H1 (cell line): ENCODE results near the gene NUP205. TPM values are rescaled to one million over a fixed set of nuclear protein-coding genes. Genes with fewer than 3 reads are reported as not detected.

Experiments
- CTCF ChIA-PET: fragments of 300-600 bp; sonication (Branson Sonifier 250); formaldehyde crosslinking; loops from one replicate; lab custom pipeline; 2021; ENCODE audit not compliant: partially characterized antibody; lab: Charles Lee
- POLR2A ChIA-PET: fragments of 300-600 bp; sonication (Branson Sonifier 250); formaldehyde crosslinking; loops from one replicate; lab custom pipeline; 2021; ENCODE audit warnings: inconsistent platforms; ENCODE audit not compliant: partially characterized antibody; lab: Charles Lee
- DNase-seq, 2 experiments: peaks; one replicate each; pipeline versions ENCODE4 v3.0.0 to v3.0.0-alpha.2; 2010 to 2022; ENCODE audit warnings: low spot score in 2 of 2, low read depth in 1 of 2, mixed read lengths in 1 of 2
- FAIRE-seq: peaks from 2 replicates; lab custom pipeline; 2011; peaks lifted over from hg19 to GRCh38; lab: Jason Lieb, UNC
- H2AFZ ChIP-seq: 2 replicates; pipeline ENCODE4 v1.8.1; 2012; ENCODE audit warnings: low read length, inconsistent platforms
- H2AK5ac ChIP-seq: 2 replicates; pipeline ENCODE4 v1.6.1; 2013; ENCODE audit warnings: low read depth, low read length
- H2BK120ac ChIP-seq: replicated peaks from 2 replicates; pipeline ENCODE3; 2013; ENCODE audit warnings: low read depth, low read length, inconsistent platforms
- H2BK12ac ChIP-seq: 2 replicates; pipeline ENCODE4 v1.6.1; 2013; ENCODE audit warnings: low read depth, low read length
- H2BK15ac ChIP-seq: 2 replicates; pipeline ENCODE4 v1.6.1; 2013; ENCODE audit warnings: low read length
- H2BK20ac ChIP-seq: 2 replicates; pipeline ENCODE4 v1.6.1; 2013; ENCODE audit warnings: low read length
- H2BK5ac ChIP-seq: 2 replicates; pipeline ENCODE4 v1.6.1; 2013; ENCODE audit warnings: low read depth, low read length
- H3K14ac ChIP-seq: 2 replicates; pipeline ENCODE4 v1.6.1; 2013; ENCODE audit warnings: inconsistent platforms; ENCODE audit not compliant: insufficient read length
- H3K18ac ChIP-seq: 2 replicates; pipeline ENCODE4 v1.6.1; 2013; ENCODE audit warnings: low read length; ENCODE audit errors: extremely low read depth
- H3K23ac ChIP-seq: 2 replicates; pipeline ENCODE4 v1.6.1; 2013; ENCODE audit warnings: inconsistent platforms; ENCODE audit not compliant: insufficient read length
- H3K23me2 ChIP-seq: 2 replicates; pipeline ENCODE4 v1.6.1; 2013; ENCODE audit warnings: low read depth, low read length
- H3K27ac ChIP-seq: 2 replicates; pipeline ENCODE4 v1.6.1; 2011; ENCODE audit warnings: low read depth, low read length, inconsistent platforms
- H3K27me3 ChIP-seq, 4 experiments: replicated peaks in 1 of 4; 1 replicate in 1 of 4; 2 replicates in 3 of 4; pipeline versions ENCODE4 v1.6.1 to v1.8.1; 2011 to 2013; ENCODE audit warnings: low read length in 3 of 4, mild to moderate bottlenecking in 3 of 4, inconsistent platforms in 2 of 4, mixed read lengths in 2 of 4, moderate library complexity in 1 of 4; ENCODE audit not compliant: control insufficient read depth in 3 of 4, insufficient read depth in 3 of 4; ENCODE audit errors: extremely low read depth in 1 of 4
- H3K36me3 ChIP-seq, 4 experiments: 2 replicates each; pipeline versions ENCODE4 v1.6.1 to v1.8.1; 2011 to 2013; ENCODE audit warnings: mild to moderate bottlenecking in 4 of 4, low read length in 3 of 4, moderate library complexity in 2 of 4, control low read depth in 1 of 4, inconsistent platforms in 1 of 4; ENCODE audit not compliant: insufficient read depth in 4 of 4, control insufficient read depth in 2 of 4
- H3K4ac ChIP-seq: replicated peaks from 2 replicates; pipeline ENCODE3; 2013; ENCODE audit warnings: low read length, low read depth, mixed read lengths, inconsistent platforms; ENCODE audit not compliant: insufficient read length
- H3K4me1 ChIP-seq, 4 experiments: replicated peaks in 1 of 4; 1 replicate in 1 of 4; 2 replicates in 3 of 4; pipeline versions ENCODE4 v1.6.1 to v1.8.1; 2011 to 2013; ENCODE audit warnings: low read length in 3 of 4, inconsistent platforms in 2 of 4, mixed read lengths in 1 of 4; ENCODE audit not compliant: insufficient read depth in 4 of 4, control insufficient read depth in 3 of 4
- H3K4me2 ChIP-seq, 2 experiments: 2 replicates each; pipeline versions ENCODE4 v1.6.1 to v1.8.1; 2011 to 2013; ENCODE audit warnings: low read depth in 2 of 2, low read length in 2 of 2, control low read depth in 1 of 2, inconsistent platforms in 1 of 2, mild to moderate bottlenecking in 1 of 2; ENCODE audit not compliant: insufficient read depth in 1 of 2
- H3K4me3 ChIP-seq, 4 experiments: fragments of 200-600, 300-600 bp in 1 of 4; sonication (generic), shearing (Covaris generic), sonication (Bioruptor Twin) in 1 of 4; 2 replicates each; pipeline versions ENCODE4 v1.5.1 to v1.8.1; 2011 to 2016; ENCODE audit warnings: low read length in 4 of 4, low read depth in 3 of 4, control low read depth in 2 of 4, inconsistent platforms in 2 of 4, mild to moderate bottlenecking in 2 of 4, mixed read lengths in 1 of 4, moderate library complexity in 1 of 4; ENCODE audit not compliant: insufficient read depth in 2 of 4; ENCODE audit errors: extremely low read depth in 1 of 4
- H3K56ac ChIP-seq: replicated peaks from 2 replicates; pipeline ENCODE3; 2013; ENCODE audit warnings: low read depth, mild to moderate bottlenecking, mixed read lengths, low read length, inconsistent platforms; ENCODE audit not compliant: insufficient read length
- H3K79me1 ChIP-seq: 2 replicates; pipeline ENCODE4 v1.6.1; 2013; ENCODE audit warnings: low read depth, low read length, control low read depth
- H3K79me2 ChIP-seq, 2 experiments: 2 replicates each; pipeline versions ENCODE4 v1.6.1 to v1.8.1; 2012 to 2013; ENCODE audit warnings: low read length in 2 of 2, mild to moderate bottlenecking in 2 of 2, inconsistent platforms in 1 of 2; ENCODE audit not compliant: insufficient read depth in 2 of 2, control insufficient read depth in 1 of 2
- H3K9ac ChIP-seq, 4 experiments: replicated peaks in 1 of 4; 1 replicate in 1 of 4; 2 replicates in 3 of 4; pipeline versions ENCODE4 v1.6.1 to v1.8.1; 2011 to 2013; ENCODE audit warnings: low read depth in 3 of 4, low read length in 3 of 4, control low read depth in 2 of 4, mild to moderate bottlenecking in 2 of 4, moderate library complexity in 2 of 4, inconsistent platforms in 1 of 4; ENCODE audit errors: extremely low read depth in 1 of 4
- H3K9me3 ChIP-seq, 2 experiments: 2 replicates each; pipeline versions ENCODE4 v1.6.1 to v1.8.1; 2012 to 2013; ENCODE audit warnings: mild to moderate bottlenecking in 2 of 2, moderate library complexity in 2 of 2, control low read depth in 1 of 2, inconsistent platforms in 1 of 2, low read depth in 1 of 2, low read length in 1 of 2, mixed read lengths in 1 of 2; ENCODE audit not compliant: insufficient read depth in 2 of 2
- H4K20me1 ChIP-seq, 2 experiments: replicated peaks in 1 of 2; 2 replicates each; pipeline versions ENCODE3 to v1.8.1; 2011 to 2013; ENCODE audit warnings: inconsistent platforms in 2 of 2, low read length in 2 of 2, mild to moderate bottlenecking in 1 of 2; ENCODE audit not compliant: insufficient read depth in 2 of 2, control insufficient read depth in 1 of 2
- H4K5ac ChIP-seq: 2 replicates; pipeline ENCODE4 v1.6.1; 2013; ENCODE audit warnings: low read length, low read depth, mixed read lengths, inconsistent platforms; ENCODE audit not compliant: insufficient read length
- H4K8ac ChIP-seq: 2 replicates; pipeline ENCODE4 v1.8.0; 2013; ENCODE audit warnings: mild to moderate bottlenecking, moderate library complexity, low read length, inconsistent platforms; ENCODE audit not compliant: insufficient read depth; ENCODE audit errors: extremely low read depth
- H4K91ac ChIP-seq: replicated peaks from 2 replicates; pipeline ENCODE3; 2013; ENCODE audit warnings: low read length, mixed read lengths, inconsistent platforms; ENCODE audit not compliant: insufficient read length
- CBX5 ChIP-seq: fragments of 300-800, 300-1000 bp; sonication (generic); IDR thresholded peaks from 2 replicates; pipeline ENCODE4 v1.7.1; 2016; ENCODE audit warnings: antibody characterized with exemption, low read length, low read depth
- CBX8 ChIP-seq: fragments of 300-800, 300-1000 bp; sonication (generic); IDR thresholded peaks from 2 replicates; pipeline ENCODE4 v1.7.1; 2016; ENCODE audit warnings: low read depth, low read length, borderline replicate concordance
- CHD1 ChIP-seq: IDR thresholded peaks from 2 replicates; pipeline ENCODE4 v1.6.1; 2012; ENCODE audit warnings: low read depth, low read length, improper control_type of control experiment
- EZH2 ChIP-seq: fragments of 200-600 bp; sonication (generic); IDR thresholded peaks from 2 replicates; pipeline ENCODE4 v1.7.1; 2012; ENCODE audit warnings: low read depth, mild to moderate bottlenecking, moderate library complexity, low read length, inconsistent platforms; ENCODE audit not compliant: severe bottlenecking
- FOSL1 ChIP-seq: IDR thresholded peaks from 2 replicates; pipeline ENCODE4 v1.6.1; 2011; ENCODE audit warnings: mild to moderate bottlenecking, low read depth, low read length, moderate library complexity; ENCODE audit not compliant: insufficient read depth
- JUND ChIP-seq: IDR thresholded peaks from 2 replicates; pipeline ENCODE4 v1.6.1; 2011; ENCODE audit warnings: mild to moderate bottlenecking, improper control_type of control experiment, low read length
- MAFK ChIP-seq: IDR thresholded peaks from 2 replicates; pipeline ENCODE4 v1.6.1; 2012; ENCODE audit warnings: low read depth, mild to moderate bottlenecking, improper control_type of control experiment, low read length
- RBBP5 ChIP-seq: IDR thresholded peaks from 2 replicates; pipeline ENCODE4 v1.7.1; 2012; ENCODE audit warnings: low read depth, mild to moderate bottlenecking, inconsistent platforms, low read length, moderate library complexity, borderline replicate concordance
- SP1 ChIP-seq: IDR thresholded peaks from 2 replicates; pipeline ENCODE4 v1.6.1; 2011; ENCODE audit warnings: low read depth, low read length
- TCF12 ChIP-seq: IDR thresholded peaks from 2 replicates; pipeline ENCODE4 v1.6.1; 2011; ENCODE audit warnings: low read depth, mild to moderate bottlenecking, low read length
- WGBS, 2 experiments: shearing (Covaris generic) in 1 of 2; methylation state at CpG; one replicate each; pipeline versions ENCODE4 v1.1.6 to v1.1.7; 2013 to 2015; ENCODE audit warnings: low lambda C conversion rate in 2 of 2, mixed read lengths in 2 of 2, inconsistent platforms in 1 of 2, low coverage in 1 of 2, missing lambda C conversion rate in 1 of 2; ENCODE audit not compliant: insufficient replicate concordance in 2 of 2, insufficient coverage in 1 of 2, insufficient read length in 1 of 2; ENCODE audit errors: extremely low coverage in 1 of 2, missing lambda C conversion rate in 1 of 2; 5-methylcytosine and 5-hydroxymethylcytosine counted together
- polyA plus RNA-seq, 7 experiments: library from polyadenylated mRNA; depleted of rRNA in 3 of 7; stranded (reverse) in 5 of 7; unstranded in 2 of 7; fragments of >200 nt in 5 of 7; fragments of 200-250 nt in 2 of 7; gene quantifications; 1 replicate in 5 of 7; 2 replicates in 1 of 7; 4 replicates in 1 of 7; pipeline versions ENCODE4 v1.2.1 to v1.2.3, GENCODE V29; 2011 to 2013; ENCODE audit warnings: missing spikeins in 2 of 7, mixed read lengths in 2 of 7
- total RNA-seq: library from RNA; stranded (reverse); fragmentation: NEBNext Ultra II Directional; extraction: Animal tissue kit (Norgen Biotek cat#: 25700); gene quantifications from 2 replicates; pipeline ENCODE4 v1.2.1, GENCODE V29; 2021

NUP205 gene
- total and polyA plus RNA-seq, 2 of the 8 experiments (the other 6 are each of a cell fraction or from before 2014, with no cell fraction given), result 148 to 216 TPM

- no peak for DNase-seq
- Histone ChIP-seq H3K23me2 (peaks cover 4% of the 10 kb centered on the region; the same call in 1 of the 2 replicates), H2AK5ac (no peak overlapping the region), H3K23ac (no peak overlapping the region), H2AFZ (no peak overlapping the region), H3K79me2 (peaks cover 3 to 58% of the 10 kb centered on the region in 2 experiments), H3K14ac (no peak overlapping the region), H3K9me3 (no peaks in the 10 kb centered on the region), H3K9ac (0 out of 7 replicates have a peak overlapping the region, but pooled peaks of 2 of the 4 experiments have one; percentile 98 to 99), H3K18ac (no peak overlapping the region), H3K4ac (no peak overlapping the region), H3K4me3 (peak overlapping the region; percentile 84 to 100 (median 96)), H3K27me3 (no peaks in the 10 kb centered on the region), H4K8ac (no peak overlapping the region), H4K20me1 (no peaks in the 10 kb centered on the region), H3K36me3 (no peaks in the 10 kb centered on the region), H3K4me1 (peaks cover 2 to 17% (median 8%) of the 10 kb centered on the region in 4 experiments; a peak in 6 of 7 replicates), H4K91ac (no peak overlapping the region), H3K4me2 (peak overlapping the region; percentile 66 to 75), H3K27ac (no peak overlapping the region), H3K56ac (no peak overlapping the region), H3K79me1 (no peaks in the 10 kb centered on the region), H2BK20ac (no peak overlapping the region), H4K5ac (no peak overlapping the region), H2BK15ac (no peak overlapping the region), H2BK5ac (no peak overlapping the region), H2BK12ac (no peak overlapping the region), H2BK120ac (no peak overlapping the region)
- no peak for FAIRE-seq
- no peak for TF ChIP-seq TCF12
- no peak for TF ChIP-seq CBX5
- no peak for TF ChIP-seq FOSL1
- TF ChIP-seq SP1, result no peak
- no peak for TF ChIP-seq MAFK
- no peak for TF ChIP-seq CBX8
- no peak for TF ChIP-seq JUND
- TF ChIP-seq RBBP5, result no peak
- TF ChIP-seq EZH2, result no peak
- no peak for TF ChIP-seq CHD1
- 72% methylated on average over 5 of the region's 5 CpGs; no CpG with 5 or more reads in 1 of the 2 experiments for WGBS, 2 experiments
- POLR2A ChIA-PET, result interaction anchor here (0.7 to 2.0 kb wide), 5 partner anchors 11 to 103 kb away, joined by 3 to 6 read pairs (median 4); partner anchors contain the start of genes CNOT4 and STMP1
- CTCF ChIA-PET, result interaction anchor here (1.0 kb wide), 1 partner anchor 29 kb away, joined by 3 read pairs; no protein-coding TSS in a partner anchor
Measured at GRCh38 chr7:135558881-135559280, 1.2 kb downstream of the NUP205 start.
